ENCODE data around the gene USP22.

Gene USP22

GRCh38 chr17:21046216-21046615 lies 3.4 kb upstream of the USP22 start:
- no peak for DNase-seq

GRCh38 chr17:21044971-21045370 lies 2.2 kb upstream of the USP22 start:
- no peak for DNase-seq

DNA sequence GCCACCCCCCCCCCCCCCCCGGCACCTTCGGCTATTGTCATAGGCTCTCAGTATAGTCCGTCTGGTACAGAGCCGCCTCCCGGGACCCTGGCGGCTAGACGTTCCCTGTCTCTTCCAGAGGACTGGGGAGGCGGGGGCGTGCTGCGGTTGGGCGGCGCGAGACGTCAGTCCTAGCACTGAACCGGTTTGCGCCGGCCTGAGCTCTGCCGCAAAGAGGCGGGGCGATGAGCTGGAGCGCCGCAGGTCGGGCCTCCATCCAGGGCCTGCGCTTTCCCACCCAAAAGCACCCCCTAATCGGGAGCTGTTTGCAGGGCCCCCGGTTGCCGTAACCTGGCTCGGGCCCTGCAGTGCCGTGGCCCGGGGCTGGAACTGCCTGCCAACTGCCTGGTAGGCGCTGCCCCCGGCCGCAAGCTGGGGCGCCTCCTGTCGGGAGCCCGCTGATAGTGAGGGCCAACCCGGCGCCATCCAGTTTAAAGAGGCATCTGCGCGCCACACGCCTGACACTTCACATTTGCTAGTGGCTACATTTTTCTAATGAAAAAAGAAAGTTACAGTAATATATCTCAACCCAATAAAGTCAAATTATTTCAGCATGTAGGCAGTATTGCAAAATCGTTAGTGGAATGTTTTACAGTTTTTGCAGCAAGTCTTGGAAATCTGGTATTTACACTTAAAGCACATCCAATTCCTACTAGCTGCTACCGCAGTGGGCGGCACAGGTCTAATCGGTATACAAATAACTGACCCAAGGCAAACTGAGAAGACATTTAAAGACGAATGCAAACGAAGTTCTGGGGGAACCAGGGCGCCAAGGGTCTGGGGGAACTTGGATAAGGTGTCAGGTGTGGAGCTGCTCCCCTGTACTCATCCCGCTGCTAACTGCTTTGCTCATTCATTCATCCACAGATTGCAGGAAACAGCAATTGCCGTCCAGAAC lies 753 bp upstream of the USP22 start:
- DNase-seq, result peak; percentile 99

DNA sequence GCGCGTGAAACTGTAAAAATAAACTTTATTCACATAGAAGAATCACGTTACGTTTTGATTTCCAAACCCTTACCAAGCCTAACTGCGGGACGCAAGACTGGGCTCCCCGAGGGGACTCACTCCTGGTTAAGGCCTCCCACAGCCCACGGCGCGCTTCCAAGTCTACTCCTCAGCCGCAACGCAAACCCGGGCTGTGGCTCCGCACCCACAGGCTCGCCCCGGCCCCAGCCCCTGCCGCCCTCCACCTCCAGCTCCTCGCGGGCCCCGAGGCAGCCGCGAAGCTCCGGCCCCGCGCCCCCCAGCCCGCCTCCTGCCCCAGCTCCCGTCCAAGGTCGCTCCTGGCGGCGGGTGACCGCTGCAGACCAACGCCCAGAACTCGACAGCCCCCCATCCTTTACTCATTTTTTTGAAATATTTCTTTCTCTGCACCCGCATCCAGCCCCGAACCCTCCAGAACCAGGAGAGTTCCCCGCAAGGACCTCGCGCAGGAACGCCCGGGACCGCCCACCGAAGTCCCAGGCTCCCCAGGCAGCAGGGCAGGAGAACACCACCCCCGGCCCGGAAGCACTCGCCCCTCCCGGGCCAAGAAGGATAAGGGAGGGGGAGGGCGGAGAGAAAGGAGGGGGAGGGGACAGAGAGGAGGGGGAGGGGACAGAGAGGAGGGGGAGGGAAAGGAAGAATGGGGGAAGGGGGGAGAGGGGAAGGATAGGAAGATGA lies 912 bp downstream of the USP22 start:
- peak; percentile 70 for DNase-seq

DNA sequence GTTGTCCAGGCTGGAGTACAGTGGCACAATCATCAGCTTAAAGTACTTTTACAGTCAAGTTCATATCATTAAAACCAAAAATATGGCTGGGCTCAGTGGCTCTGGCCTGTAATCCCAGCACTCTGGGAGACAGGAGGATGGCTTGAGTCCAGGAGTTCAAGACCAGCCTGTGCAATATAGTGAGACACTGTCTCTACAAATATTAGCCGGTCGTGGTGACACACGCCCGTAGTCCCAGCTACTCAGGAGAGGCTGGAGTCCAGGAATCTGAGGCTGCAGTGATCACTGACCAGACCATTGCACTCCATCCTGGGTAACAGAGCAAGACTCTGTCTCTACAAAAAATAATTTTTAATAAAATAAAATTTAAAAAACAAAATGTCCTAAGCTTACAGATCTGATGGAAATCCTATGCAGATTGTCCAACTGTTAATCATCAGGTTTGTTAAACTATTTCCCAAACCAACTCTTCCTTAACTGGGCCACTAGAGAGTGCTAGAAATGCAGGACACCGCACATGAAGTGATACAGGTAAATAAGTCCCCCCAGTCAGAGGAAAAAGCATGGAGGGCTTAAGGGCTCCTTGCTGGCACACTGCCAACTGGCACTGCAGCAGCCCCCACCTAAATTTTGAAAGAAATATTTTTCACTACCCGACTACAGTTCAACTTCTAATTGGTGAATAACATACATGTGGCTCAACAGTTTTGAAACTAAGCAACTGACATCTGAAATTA lies 2.8 kb downstream of the USP22 start:
- DNase-seq, result peak; percentile 59

DNA sequence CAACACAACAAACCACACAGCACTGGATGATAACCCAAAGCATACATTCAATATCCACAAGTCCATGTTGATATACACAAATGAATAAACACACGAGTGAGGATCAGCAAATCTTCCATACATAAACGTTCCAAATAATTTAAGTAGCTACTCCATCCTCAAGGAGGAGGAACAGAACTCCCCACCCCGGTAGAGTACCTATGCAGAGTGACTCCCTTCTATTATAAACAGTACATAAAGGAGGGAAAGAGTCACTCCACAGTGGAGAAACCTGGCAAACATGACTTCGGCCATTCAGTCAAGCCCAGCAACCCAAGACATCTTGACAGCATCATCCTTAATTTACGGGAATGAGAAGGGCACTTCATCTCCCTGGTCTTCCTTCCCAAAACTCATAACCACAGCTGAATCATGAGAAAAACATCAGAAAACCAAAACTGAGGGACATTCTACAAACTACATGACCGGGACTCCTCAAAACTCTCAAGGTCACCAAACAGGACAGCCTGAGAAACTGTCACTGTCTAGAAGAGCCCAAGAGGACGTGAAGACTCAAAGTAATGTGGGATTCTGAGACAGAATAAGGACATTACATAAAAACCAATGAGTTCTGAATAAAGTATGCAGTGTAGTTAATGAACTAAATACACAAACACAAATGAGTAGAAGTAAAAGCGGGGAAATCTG lies 5.6 kb downstream of the USP22 start:
- DNase-seq, result no peak

DNA sequence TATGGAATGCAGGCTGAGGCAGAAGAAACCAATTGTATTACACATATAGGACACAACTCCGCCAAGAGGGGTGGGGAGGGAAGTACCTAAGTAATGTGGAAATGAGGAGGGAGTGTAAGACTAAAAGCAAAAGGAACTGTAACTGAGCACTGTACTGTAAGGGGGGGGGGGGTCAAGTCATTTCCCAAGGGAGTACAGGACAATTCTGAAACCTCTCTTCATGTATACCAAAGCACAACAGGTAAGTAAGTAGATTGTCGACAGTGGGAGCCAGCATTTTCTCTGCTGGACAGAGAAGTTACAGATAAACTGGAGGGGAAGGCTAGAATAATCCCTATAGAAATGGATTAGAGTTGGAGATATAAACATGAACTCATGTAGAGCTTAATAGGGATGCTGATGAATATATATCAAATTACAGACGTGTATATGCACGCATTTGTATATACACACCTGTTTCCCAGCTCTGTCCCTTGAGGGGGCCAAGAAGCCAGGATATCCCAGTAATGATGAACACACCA lies 6.4 kb downstream of the USP22 start:
- DNase-seq, result peak; percentile 79

DNA sequence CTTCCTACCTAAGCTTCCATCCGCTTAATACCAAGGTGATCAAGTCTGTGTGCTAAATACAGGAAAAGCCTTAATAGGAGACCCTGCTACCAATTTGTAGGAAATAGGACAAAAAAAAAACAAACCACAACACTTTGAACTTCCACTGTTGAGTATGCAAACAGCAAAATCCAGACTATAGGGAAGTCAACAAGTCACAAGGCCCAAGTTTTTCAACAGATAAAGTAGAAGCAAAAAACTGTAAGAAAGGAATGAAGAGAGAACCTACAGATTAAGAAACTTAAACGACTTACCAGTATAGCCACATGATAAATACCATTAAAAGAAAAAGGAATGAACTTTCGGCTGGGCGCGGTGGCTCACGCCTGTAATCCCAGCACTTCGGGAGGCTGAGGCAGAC lies 7.4 kb downstream of the USP22 start:
- DNase-seq, result peak; percentile 57

DNA sequence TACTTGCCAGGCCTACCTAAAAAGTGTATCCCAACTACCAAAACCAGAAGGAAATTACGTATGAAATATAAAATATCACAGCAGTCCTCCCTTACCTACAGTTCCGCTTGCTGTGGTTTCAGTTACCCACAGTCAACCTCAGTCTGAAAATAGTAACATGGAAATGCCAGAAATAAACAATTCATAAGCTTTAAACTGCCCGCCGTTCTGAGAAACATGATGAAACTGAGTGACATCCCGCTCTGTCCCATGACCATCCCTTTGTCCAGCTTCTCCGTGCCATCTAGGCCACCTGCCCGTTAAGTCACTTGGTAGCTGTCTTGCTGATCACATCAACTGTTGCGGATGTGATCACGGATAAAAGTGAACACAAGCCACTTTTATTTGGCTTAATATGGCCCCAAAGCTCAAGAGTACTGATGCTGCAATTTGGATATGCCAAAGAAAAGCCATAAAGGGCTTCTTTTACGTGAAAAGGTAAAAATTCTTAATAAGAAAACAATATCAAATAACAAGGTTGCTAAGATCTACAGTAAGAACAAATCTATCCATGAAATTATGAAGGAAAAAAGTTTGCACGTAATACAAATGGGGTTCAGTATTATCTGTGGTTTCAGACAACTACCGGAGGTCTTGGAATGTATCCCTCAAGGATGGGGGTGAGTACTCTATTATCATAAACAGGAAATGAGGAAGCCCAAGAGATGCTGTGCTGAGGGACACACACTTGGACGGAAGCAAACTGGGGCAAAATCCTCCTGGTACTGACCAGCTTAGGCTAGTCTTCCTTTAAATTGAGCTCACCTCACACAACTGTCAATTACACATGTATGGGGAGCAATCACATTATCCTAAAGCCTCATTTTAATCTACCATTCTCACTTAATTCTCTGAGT lies 8.2 kb downstream of the USP22 start:
- peak; percentile 70 for DNase-seq

- no peak for DNase-seq
Measured at GRCh38 chr17:21033350-21033749, 9.5 kb downstream of the USP22 start.

- no peak for DNase-seq
Measured at GRCh38 chr17:21031756-21032396, 10.9 kb downstream of the USP22 start.

DNA sequence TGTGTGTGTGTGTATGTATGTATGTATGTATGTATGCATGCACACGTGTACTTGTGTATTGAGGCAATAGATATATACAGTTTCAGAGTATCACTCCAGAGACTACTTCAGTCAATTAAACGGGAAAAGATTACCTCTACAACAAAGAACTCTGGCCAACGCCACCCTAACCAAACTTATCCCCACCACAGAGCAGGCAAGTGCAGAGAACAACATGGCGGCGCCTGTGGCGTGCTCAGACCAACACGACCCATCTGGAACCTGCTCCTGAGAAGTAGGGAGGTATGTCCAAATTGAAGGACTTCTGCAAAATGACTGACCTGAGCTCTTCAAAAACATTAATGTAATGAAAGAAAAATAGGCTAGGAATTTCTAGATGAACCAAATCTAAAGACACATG lies 12.4 kb downstream of the USP22 start:
- DNase-seq, result no peak

DNA sequence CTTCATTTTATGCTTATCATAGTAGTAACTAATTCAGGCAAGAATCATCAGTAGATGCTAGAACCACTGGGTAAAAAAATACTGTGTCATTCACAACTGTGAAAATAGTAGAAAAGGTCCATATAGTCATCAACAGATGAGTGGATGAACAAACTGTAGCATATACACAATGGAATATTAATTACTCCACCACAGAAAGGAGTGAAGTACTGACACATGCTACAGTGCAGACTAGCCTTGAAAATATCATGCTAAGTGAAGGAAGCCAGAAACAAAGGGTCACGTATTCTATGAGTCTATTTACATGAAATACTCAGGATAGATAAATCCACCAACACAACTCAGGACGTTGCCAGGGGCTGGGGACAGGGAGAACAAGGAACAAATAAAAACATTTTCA lies 13.3 kb downstream of the USP22 start:
- no peak for DNase-seq

DNA sequence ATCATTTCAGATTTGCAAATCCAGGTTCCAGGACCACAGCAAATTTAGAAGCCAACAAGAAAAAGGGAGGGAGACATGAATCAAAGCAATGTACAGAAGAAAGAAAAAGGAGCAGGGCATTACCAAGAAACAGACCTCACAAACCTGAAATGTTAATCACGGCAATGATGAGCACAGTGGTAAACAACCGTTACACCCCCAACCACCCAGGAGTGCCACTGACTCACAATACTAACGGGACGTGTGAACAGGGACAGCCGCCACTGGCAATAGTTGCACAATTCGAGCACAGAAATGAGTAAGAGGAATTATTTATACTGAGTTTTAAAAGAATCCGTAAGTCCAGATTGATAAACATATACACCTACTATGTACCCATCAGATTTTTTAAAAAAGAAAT lies 13.8 kb downstream of the USP22 start:
- peak; percentile 60 for DNase-seq

GRCh38 chr17:21028192-21028591 lies 14.6 kb downstream of the USP22 start:
- DNase-seq, result no peak

DNA sequence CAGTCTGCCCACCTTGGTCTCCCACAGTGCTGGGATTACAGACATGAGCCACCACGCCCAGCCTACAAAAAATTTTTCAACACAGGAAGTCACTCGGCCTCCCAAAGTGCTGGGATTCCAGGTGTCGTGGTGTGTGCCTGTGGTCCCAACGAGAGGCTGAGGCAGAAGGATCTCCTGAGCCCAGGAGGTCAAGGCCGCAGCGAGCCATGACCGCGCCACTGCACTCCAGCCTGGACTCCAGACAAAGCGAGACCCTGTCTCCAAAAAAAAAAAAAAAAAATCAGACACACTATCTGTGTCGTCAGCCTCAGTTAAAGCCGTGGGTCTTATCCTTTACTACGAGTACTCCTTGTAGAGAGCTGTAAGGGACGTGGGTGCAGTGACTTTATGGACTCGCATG lies 15.8 kb downstream of the USP22 start:
- no peak for DNase-seq

DNA sequence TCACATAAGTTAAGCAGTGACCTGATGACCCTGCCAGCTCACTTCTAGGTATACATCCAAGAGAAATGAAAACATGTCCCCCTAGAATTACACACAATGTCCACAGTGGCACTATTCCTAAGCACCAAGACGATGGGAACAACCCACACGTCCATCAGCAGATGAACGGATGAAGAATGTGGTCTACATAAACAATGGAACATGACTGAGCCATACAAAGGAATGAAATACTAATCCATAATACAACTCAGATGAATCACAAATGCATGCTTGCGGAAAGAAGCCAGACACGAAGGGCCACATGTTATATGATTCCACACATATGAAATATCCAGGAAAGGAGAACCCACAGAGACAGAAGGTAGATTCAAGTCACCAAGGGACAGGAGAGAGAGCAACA lies 17.4 kb downstream of the USP22 start:
- no peak for DNase-seq

GRCh38 chr17:21024024-21024423 lies 18.8 kb downstream of the USP22 start:
- no peak for DNase-seq

GRCh38 chr17:21021208-21021803 lies 21.5 kb downstream of the USP22 start:
- DNase-seq, result no peak

DNA sequence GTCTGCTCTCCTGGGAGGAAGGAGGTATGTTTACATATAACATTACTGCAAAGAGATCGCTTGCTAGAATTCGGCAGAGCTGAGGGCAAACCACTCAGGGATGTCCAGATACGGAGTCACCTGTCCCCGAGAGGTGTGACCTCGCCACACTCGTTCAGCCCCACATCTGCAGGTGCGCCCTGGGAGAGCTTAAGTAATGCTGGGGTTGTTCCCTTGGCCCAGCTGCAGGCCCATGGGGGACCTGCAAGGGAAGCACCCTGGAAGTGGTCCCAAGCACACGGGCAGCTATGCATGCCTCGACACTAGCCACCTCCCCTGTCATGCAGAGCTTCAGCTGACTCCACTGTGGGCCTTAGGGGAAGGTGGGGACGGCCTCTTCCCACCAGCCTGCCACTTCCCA lies 22.2 kb downstream of the USP22 start:
- DNase-seq, result no peak

Data from inflammatory macrophage treated with lipopolysaccharide for 4 hours (primary cell).